ENCODE measurements around the gene RBFOX1. TPM values are rescaled to one million over a fixed set of nuclear protein-coding genes. Genes with fewer than 3 reads are reported as not detected.
A peak's percentile ranks its signal among the peaks of the same experiment; 100 is the strongest.

Gene RBFOX1
- total and polyA plus RNA-seq, 5 experiments from 2014 or later, result not detected

GRCh38 chr16:7584561-7584960, 251.9 kb downstream of the RBFOX1 start:
- ATAC-seq (no peak), DNase-seq (no peak)
- POLR2A ChIA-PET, result no interaction called here
- H3K4me3 Mint-ChIP-seq, result no peak overlapping the region
- no peak overlapping the region for H3K27ac Mint-ChIP-seq
- H3K9me3 Mint-ChIP-seq, result peaks cover 0 to 22% (median 4%) of the 10 kb centered on the region in 9 donors
- no peaks in the 10 kb centered on the region for H3K4me1 Mint-ChIP-seq
- no peaks in the 10 kb centered on the region for H3K36me3 Mint-ChIP-seq
- H3K27me3 Mint-ChIP-seq, result no peaks in the 10 kb centered on the region

- no peaks in the 10 kb centered on the region for H3K27me3 Mint-ChIP-seq
- DNase-seq, result no peak
- peaks cover 0 to 25% (median 4%) of the 10 kb centered on the region in 9 donors for H3K9me3 Mint-ChIP-seq
- POLR2A ChIA-PET, result no interaction called here
- no peak overlapping the region for H3K27ac Mint-ChIP-seq
- H3K4me3 Mint-ChIP-seq, result no peak overlapping the region
- H3K36me3 Mint-ChIP-seq, result no peaks in the 10 kb centered on the region
- no peaks in the 10 kb centered on the region for H3K4me1 Mint-ChIP-seq
- no peak for ATAC-seq
These were observed 253.1 kb downstream of the RBFOX1 start for GRCh38 chr16:7585705-7586104.

GRCh38 chr16:7590934-7591333, 258.3 kb downstream of the RBFOX1 start:
- Mint-ChIP-seq H3K4me3 (no peak overlapping the region), H3K36me3 (no peaks in the 10 kb centered on the region), H3K27me3 (no peaks in the 10 kb centered on the region), H3K4me1 (no peaks in the 10 kb centered on the region), H3K9me3 (peaks cover 0 to 10% (median 6%) of the 10 kb centered on the region in 9 donors), H3K27ac (no peak overlapping the region)
- no peak for DNase-seq
- no peak for ATAC-seq
- POLR2A ChIA-PET, result no interaction called here

- Mint-ChIP-seq H3K9me3 (peaks cover 0 to 15% (median 8%) of the 10 kb centered on the region in 9 donors), H3K27me3 (no peaks in the 10 kb centered on the region), H3K4me3 (no peak overlapping the region), H3K36me3 (no peaks in the 10 kb centered on the region), H3K4me1 (no peaks in the 10 kb centered on the region), H3K27ac (no peak overlapping the region)
- ATAC-seq (no peak), DNase-seq (no peak)
- POLR2A ChIA-PET, result no interaction called here
These were observed 263.7 kb downstream of the RBFOX1 start for GRCh38 chr16:7596308-7596707.

- POLR2A ChIA-PET, result no interaction called here
- H3K9me3 Mint-ChIP-seq, result peaks cover under 1 to 15% (median 8%) of the 10 kb centered on the region in 9 donors
These were observed 265.0 kb downstream of the RBFOX1 start for GRCh38 chr16:7597677-7598076.

GRCh38 chr16:7601100-7601499, 268.5 kb downstream of the RBFOX1 start:
- Mint-ChIP-seq H3K27ac (no peak overlapping the region), H3K36me3 (no peaks in the 10 kb centered on the region), H3K4me1 (no peaks in the 10 kb centered on the region), H3K4me3 (no peak overlapping the region), H3K27me3 (no peaks in the 10 kb centered on the region), H3K9me3 (peaks cover 1 to 34% (median 7%) of the 10 kb centered on the region in 9 donors)
- no peak for DNase-seq
- POLR2A ChIA-PET, result no interaction called here
- no peak for ATAC-seq

More at GRCh38 chr16:7597677-7598076, 265.0 kb downstream of the RBFOX1 start:
- Mint-ChIP-seq H3K4me3 (no peak overlapping the region), H3K4me1 (no peaks in the 10 kb centered on the region), H3K36me3 (no peaks in the 10 kb centered on the region), H3K27me3 (no peaks in the 10 kb centered on the region), H3K27ac (no peak overlapping the region)
- ATAC-seq (no peak), DNase-seq (no peak)

GRCh38 chr16:7602291-7602950, 269.8 kb downstream of the RBFOX1 start:
- Mint-ChIP-seq H3K27ac (no peak overlapping the region), H3K9me3 (peaks cover 0 to 25% (median 7%) of the 10 kb centered on the region in 9 donors), H3K27me3 (no peaks in the 10 kb centered on the region), H3K4me3 (no peak overlapping the region), H3K4me1 (no peaks in the 10 kb centered on the region), H3K36me3 (no peaks in the 10 kb centered on the region)
- DNase-seq (no peak), ATAC-seq (no peak)
- POLR2A ChIA-PET, result no interaction called here

GRCh38 chr16:7605812-7606211, 273.2 kb downstream of the RBFOX1 start:
- Mint-ChIP-seq H3K27ac (peak overlapping the region in 1 of 10 donors; percentile 45), H3K4me1 (no peaks in the 10 kb centered on the region), H3K4me3 (no peak overlapping the region), H3K36me3 (no peaks in the 10 kb centered on the region), H3K27me3 (no peaks in the 10 kb centered on the region), H3K9me3 (peaks cover 0 to 25% (median 7%) of the 10 kb centered on the region in 9 donors)
- POLR2A ChIA-PET, result no interaction called here
- DNase-seq (no peak), ATAC-seq (no peak)

GRCh38 chr16:7612671-7613070, 280.0 kb downstream of the RBFOX1 start:
- POLR2A ChIA-PET, result no interaction called here
- Mint-ChIP-seq H3K4me3 (no peak overlapping the region), H3K4me1 (no peaks in the 10 kb centered on the region), H3K36me3 (peaks cover 0 to 4% (median 0%) of the 10 kb centered on the region in 3 donors), H3K9me3 (peaks cover 0 to 19% (median 13%) of the 10 kb centered on the region in 9 donors), H3K27ac (no peak overlapping the region), H3K27me3 (peaks cover 0 to 1% (median 0%) of the 10 kb centered on the region in 5 donors)
- DNase-seq, result no peak
- no peak for ATAC-seq

GRCh38 chr16:7613518-7613917, 280.9 kb downstream of the RBFOX1 start:
- Mint-ChIP-seq H3K4me3 (no peak overlapping the region), H3K36me3 (peaks cover 0 to 4% (median 0%) of the 10 kb centered on the region in 3 donors), H3K27me3 (peaks cover 0 to 1% (median 0%) of the 10 kb centered on the region in 5 donors), H3K4me1 (no peaks in the 10 kb centered on the region), H3K9me3 (peaks cover 0 to 23% (median 11%) of the 10 kb centered on the region in 9 donors), H3K27ac (no peak overlapping the region)
- ATAC-seq (no peak), DNase-seq (no peak)
- POLR2A ChIA-PET, result no interaction called here

- H3K4me1 Mint-ChIP-seq, result no peaks in the 10 kb centered on the region
- peaks cover 0 to 1% (median 0%) of the 10 kb centered on the region in 5 donors for H3K27me3 Mint-ChIP-seq
- peaks cover 0 to 19% (median 11%) of the 10 kb centered on the region in 9 donors for H3K9me3 Mint-ChIP-seq
- POLR2A ChIA-PET, result no interaction called here
- H3K4me3 Mint-ChIP-seq, result no peak overlapping the region
- H3K36me3 Mint-ChIP-seq, result peaks cover 0 to 4% (median 0%) of the 10 kb centered on the region in 3 donors
- no peak overlapping the region for H3K27ac Mint-ChIP-seq
- no peak for ATAC-seq
- DNase-seq, result no peak
These were observed 281.6 kb downstream of the RBFOX1 start for GRCh38 chr16:7614021-7614795.

- ATAC-seq, result no peak
- no peaks in the 10 kb centered on the region for H3K4me1 Mint-ChIP-seq
- H3K27ac Mint-ChIP-seq, result no peak overlapping the region
- no peak for DNase-seq
- H3K27me3 Mint-ChIP-seq, result peaks cover 0 to 1% (median 0%) of the 10 kb centered on the region in 5 donors
- no peak overlapping the region for H3K4me3 Mint-ChIP-seq
- H3K9me3 Mint-ChIP-seq, result peaks cover 0 to 19% (median 11%) of the 10 kb centered on the region in 9 donors
- POLR2A ChIA-PET, result interaction anchor here (0.6 kb wide), 1 partner anchor 1055 kb away, joined by 3 read pairs; no protein-coding TSS in a partner anchor
- H3K36me3 Mint-ChIP-seq, result peaks cover 0 to 4% (median 0%) of the 10 kb centered on the region in 3 donors
These were observed 282.9 kb downstream of the RBFOX1 start for GRCh38 chr16:7615565-7615964.
